K562 (cell line): ENCODE measurements around the gene RAPGEF5.

Source experiments
- ATF2 ChIP-seq: sonication (generic); formaldehyde crosslinking; IDR thresholded peaks from 2 replicates; pipeline ENCODE4 v1.8.1; 2022; ENCODE audit warnings: missing genetic modification reagents
- CTCF ChIP-seq, 3 experiments: IDR thresholded peaks in 2 of 3; conservative IDR thresholded peaks in 1 of 3; 2 replicates each; pipeline ENCODE4 v1.5.1; 2011 to 2012; ENCODE audit warnings: low read length in 3 of 3, mild to moderate bottlenecking in 3 of 3, control low read depth in 2 of 3, improper control_type of control experiment in 1 of 3, inconsistent platforms in 1 of 3, low read depth in 1 of 3, mixed read lengths in 1 of 3, moderate library complexity in 1 of 3; ENCODE audit not compliant: insufficient read depth in 2 of 3
- ESRRB ChIP-seq: fragments of 250-450 bp; sonication (Bioruptor Pico); IDR thresholded peaks from 2 replicates; pipeline ENCODE4 v1.5.0; 2020; ENCODE audit warnings: mild to moderate bottlenecking, moderate library complexity, borderline replicate concordance
- FOXA1 ChIP-seq: fragments of 450-650 bp; IDR thresholded peaks from 2 replicates; pipeline ENCODE4 v1.6.1; 2016; ENCODE audit warnings: mild to moderate bottlenecking, borderline replicate concordance
- MAFF ChIP-seq: IDR thresholded peaks from 2 replicates; pipeline ENCODE4 v1.6.1; 2012; ENCODE audit warnings: low read length, improper control_type of control experiment
- POLR2A ChIP-seq: fragments of 450-650 bp; conservative IDR thresholded peaks from 2 replicates; pipeline ENCODE4 v1.6.1; 2016
- POLR2AphosphoS5 ChIP-seq: IDR thresholded peaks from 2 replicates; pipeline ENCODE4 v1.6.1; 2011; ENCODE audit warnings: mild to moderate bottlenecking, low read depth, low read length, moderate library complexity; ENCODE audit not compliant: control insufficient read depth, insufficient read depth
- SMARCA5 ChIP-seq: fragments of 450-650 bp; IDR thresholded peaks from 2 replicates; pipeline ENCODE4 v1.6.1; 2016
- YY1 ChIP-seq, 3 experiments: IDR thresholded peaks; 2 replicates each; pipeline ENCODE4 v1.6.1; 2011; ENCODE audit warnings: low read length in 2 of 3, mild to moderate bottlenecking in 2 of 3, moderate library complexity in 2 of 3, borderline replicate concordance in 1 of 3, control low read depth in 1 of 3, low read depth in 1 of 3; ENCODE audit not compliant: insufficient read depth in 3 of 3, insufficient replicate concordance in 2 of 3, control insufficient read depth in 1 of 3, insufficient read length in 1 of 3; ENCODE audit errors: extremely low read depth in 1 of 3
- ZNF24 ChIP-seq: fragments of 450-650 bp; IDR thresholded peaks from 2 replicates; pipeline ENCODE4 v1.6.1; 2016
- ZNF41 ChIP-seq: fragments of 250-450 bp; sonication (Bioruptor Pico); conservative IDR thresholded peaks from 2 replicates; pipeline ENCODE4 v1.4.0; 2020; ENCODE audit warnings: mild to moderate bottlenecking

- TF ChIP-seq POLR2AphosphoS5 (no peak), ZNF24 (no peak), FOXA1 (no peak), ZNF41 (CRISPR knock-in tag) (no peak), ESRRB (CRISPR knock-in tag) (no peak), SMARCA5 (no peak), MAFF (no peak), ATF2 (no peak), POLR2A (no peak), YY1 (IDR thresholded peaks at IDR 0.05; ENCODE audit: borderline replicate concordance in 1 of 3, control insufficient read depth in 1 of 3, extremely low read depth in 1 of 3, insufficient read depth in 3 of 3, insufficient read length in 1 of 3, insufficient replicate concordance in 2 of 3, low read depth in 1 of 3, low read length in 2 of 3) (no peak), CTCF (IDR thresholded peaks at IDR 0.05 in 2 of 3, conservative IDR thresholded peaks at IDR 0.05 in 1 of 3; ENCODE audit: insufficient read depth in 2 of 3, low read depth in 1 of 3, low read length in 3 of 3) (no peak)
These were observed 17.0 kb upstream of the RAPGEF5 start for GRCh38 chr7:22373911-22374310.
